Midbrain (tissue), 1 donor: ENCODE measurements around the gene TFPI.

Experiments
- DNase-seq: peaks from one replicate; lab custom pipeline; 2025; lab: John Stamatoyannopoulos, UW

The TFPI gene

GRCh38 chr2:187466129-187466792 lies 88.0 kb downstream of the TFPI start:
- no peak for DNase-seq

GRCh38 chr2:187462839-187463238 lies 91.4 kb downstream of the TFPI start:
- no peak for DNase-seq

- DNase-seq = no peak
These were observed 92.7 kb downstream of the TFPI start for GRCh38 chr2:187461294-187462261.

- no peak for DNase-seq
These were observed 95.0 kb downstream of the TFPI start for GRCh38 chr2:187459256-187459655.

GRCh38 chr2:187453078-187453641 lies 101.1 kb downstream of the TFPI start:
- DNase-seq = peak; percentile 38

GRCh38 chr2:187451510-187451909 lies 102.7 kb downstream of the TFPI start:
- DNase-seq = no peak

- DNase-seq = no peak
These were observed 106.9 kb downstream of the TFPI start for GRCh38 chr2:187447336-187447735.

GRCh38 chr2:187446711-187447110 lies 107.5 kb downstream of the TFPI start:
- no peak for DNase-seq

GRCh38 chr2:187445051-187445450 lies 109.2 kb downstream of the TFPI start:
- DNase-seq = no peak

GRCh38 chr2:187442778-187443177 lies 111.5 kb downstream of the TFPI start:
- DNase-seq = no peak

- DNase-seq = no peak
These were observed 111.9 kb downstream of the TFPI start for GRCh38 chr2:187442378-187442777.

GRCh38 chr2:187440101-187440675 lies 114.0 kb downstream of the TFPI start:
- no peak for DNase-seq

GRCh38 chr2:187438455-187438854 lies 115.8 kb downstream of the TFPI start:
- DNase-seq = peak; percentile 19

- no peak for DNase-seq
These were observed 118.5 kb downstream of the TFPI start for GRCh38 chr2:187435756-187436155.

GRCh38 chr2:187435078-187435477 lies 119.2 kb downstream of the TFPI start:
- DNase-seq = no peak

- no peak for DNase-seq
These were observed 119.9 kb downstream of the TFPI start for GRCh38 chr2:187434342-187434785.

- no peak for DNase-seq
These were observed 122.3 kb downstream of the TFPI start for GRCh38 chr2:187431911-187432310.

- DNase-seq = no peak
These were observed 124.2 kb downstream of the TFPI start for GRCh38 chr2:187429989-187430388.

- no peak for DNase-seq
These were observed 130.1 kb downstream of the TFPI start for GRCh38 chr2:187424146-187424545.

GRCh38 chr2:187422282-187422681 lies 132.0 kb downstream of the TFPI start:
- DNase-seq = no peak

GRCh38 chr2:187421519-187421918 lies 132.7 kb downstream of the TFPI start:
- no peak for DNase-seq

GRCh38 chr2:187419808-187420207 lies 134.4 kb downstream of the TFPI start:
- no peak for DNase-seq
